ENCODE data around the gene FAM47C. TPM values are rescaled to one million over a fixed set of nuclear protein-coding genes. Genes with fewer than 3 reads are reported as not detected.

FAM47C gene
- total and polyA plus RNA-seq, 10 of the 15 experiments (the other 5 are each of a cell fraction or from before 2014, with no cell fraction given): not detected

- no peak overlapping the region for H3K4me2 ChIP-seq (ENCODE audit: control insufficient read depth, insufficient read depth)
- WGBS (ENCODE audit: insufficient coverage, insufficient replicate concordance, low lambda C conversion rate, missing lambda C conversion rate): 0% methylated on average over 3 of the region's 3 CpGs
- in situ Hi-C loops (cut with MboI): no loop called here
- H2AFZ ChIP-seq (ENCODE audit: control insufficient read depth, low read depth, low read length): no peak overlapping the region
- no peak for TF ChIP-seq ZNF24 (IDR thresholded peaks at IDR 0.05)
- TF ChIP-seq NR2C1 (IDR thresholded peaks at IDR 0.05): no peak
- TF ChIP-seq BCL3 (IDR thresholded peaks at IDR 0.05; ENCODE audit: borderline replicate concordance, insufficient read depth, low read depth, low read length, poor library complexity, severe bottlenecking): no peak
- TF ChIP-seq RAD21 (IDR thresholded peaks at IDR 0.05; ENCODE audit: insufficient read depth, low read depth, low read length): peak; percentile 71
- no peak for TF ChIP-seq PAX8 (IDR thresholded peaks at IDR 0.05)
- TF ChIP-seq SKIL (IDR thresholded peaks at IDR 0.05; ENCODE audit: low read depth, poor library complexity, severe bottlenecking): no peak
- no peak for TF ChIP-seq TCF3 (IDR thresholded peaks at IDR 0.05; ENCODE audit: borderline replicate concordance, insufficient read depth, low read depth, low read length)
- no peak for TF ChIP-seq BHLHE40 (IDR thresholded peaks at IDR 0.05; ENCODE audit: borderline replicate concordance in 1 of 2, low read depth in 2 of 2, low read length in 1 of 2)
- no peak for TF ChIP-seq TARDBP (IDR thresholded peaks at IDR 0.05; ENCODE audit: borderline replicate concordance)
- TF ChIP-seq ZNF217 (IDR thresholded peaks at IDR 0.05): no peak
- TF ChIP-seq SMC3 (IDR thresholded peaks at IDR 0.05; ENCODE audit: borderline replicate concordance, low read length): peak; percentile 38; the same call in 1 of the 2 replicates
- no peak for TF ChIP-seq SUPT20H (IDR thresholded peaks at IDR 0.05; ENCODE audit: borderline replicate concordance, control insufficient read depth, low read depth, low read length)
- peak; percentile 45 to 64 (median 55); a peak in 5 of 6 replicates for TF ChIP-seq CTCF (IDR thresholded peaks at IDR 0.05 in 2 of 3, conservative IDR thresholded peaks at IDR 0.05 in 1 of 3; ENCODE audit: control insufficient read depth in 2 of 3, extremely low read depth in 1 of 3, insufficient read depth in 1 of 3, low read depth in 3 of 3, low read length in 3 of 3)
- no peak for TF ChIP-seq DPF2 (IDR thresholded peaks at IDR 0.05)
- H3K27ac ChIP-seq (ENCODE audit: control insufficient read depth, insufficient read depth): no peak overlapping the region
- ATAC-seq (peak; percentile 90), FAIRE-seq (no peak), DNase-seq (ENCODE audit: low read depth, low spot score) (no peak)
- H4K20me1 ChIP-seq (ENCODE audit: control insufficient read depth, insufficient read depth): no peaks in the 10 kb centered on the region
- H3K4me3 ChIP-seq: no peak overlapping the region
- no TSS peak for BruUV-seq (replicated peaks)
- H3K9ac ChIP-seq (ENCODE audit: control insufficient read depth, insufficient read depth, low read length): no peak overlapping the region
- intact Hi-C loops (cut with micrococcal nuclease; ENCODE audit: unreplicated experiment): no loop called here
- POLR2A ChIA-PET: no interaction called here
- RAD21 ChIA-PET (ENCODE audit: unreplicated experiment): no interaction called here
- H3K36me3 ChIP-seq (ENCODE audit: control insufficient read depth in 2 of 2, insufficient read depth in 2 of 2, low read length in 1 of 2): no peaks in the 10 kb centered on the region
- H3K9me3 ChIP-seq (replicated peaks; ENCODE audit: control insufficient read depth, insufficient read depth, low read length): no peaks in the 10 kb centered on the region
- no peaks in the 10 kb centered on the region for H3K27me3 ChIP-seq (replicated peaks in 1 of 2; ENCODE audit: control insufficient read depth in 2 of 2, insufficient read depth in 2 of 2, low read length in 1 of 2)
- SMC1A ChIA-PET (ENCODE audit: uncharacterized antibody, unreplicated experiment): no interaction called here
- CTCF ChIA-PET: interaction anchor here (0.6 kb wide), 1 partner anchor 13 kb away, joined by 3 read pairs; no protein-coding TSS in a partner anchor
- H3K4me1 ChIP-seq (ENCODE audit: control insufficient read depth, insufficient read depth, low read length): no peaks in the 10 kb centered on the region
- H3K79me2 ChIP-seq (ENCODE audit: control insufficient read depth, insufficient read depth, low read length): no peaks in the 10 kb centered on the region
Measured at GRCh38 chrX:37060999-37061398, 52.8 kb downstream of the FAM47C start.

Measured in GM12878 (cell line).